PC-9 (cell line): ENCODE results near the gene CCDC69. TPM values are rescaled to one million over a fixed set of nuclear protein-coding genes. Genes with fewer than 3 reads are reported as not detected.

ENCODE experiments used
- BruUV-seq: library from RNA; stranded (reverse); fragments of 400-500 nt; replicated peaks from 2 replicates; lab custom pipeline; 2021; lab: Mats Ljungman, UMichigan
- CTCF ChIA-PET: fragments of 300-600 bp; sonication (Branson Sonifier 250); formaldehyde crosslinking; loops from one replicate; lab custom pipeline; 2022; ENCODE audit warnings: antibody characterized with exemption; lab: Charles Lee
- POLR2A ChIA-PET: fragments of 300-600 bp; sonication (Branson Sonifier 250); formaldehyde crosslinking; loops from one replicate; lab custom pipeline; 2022; ENCODE audit warnings: antibody characterized with exemption; ENCODE audit not compliant: unreplicated experiment; lab: Charles Lee
- DNase-seq, 2 experiments: peaks; one replicate each; pipeline versions ENCODE4 v3.0.0 to v3.0.0-alpha.2; 2015 to 2022; ENCODE audit warnings: mixed read lengths in 1 of 2
- H2AFZ ChIP-seq: fragments of 200-600 bp; sonication (generic); 2 replicates; pipeline ENCODE4 v1.8.1; 2017; ENCODE audit warnings: antibody characterized with exemption
- H3F3A ChIP-seq: fragments of 200-600 bp; sonication (generic); 2 replicates; pipeline ENCODE4 v1.8.1; 2017; ENCODE audit warnings: antibody characterized with exemption, mild to moderate bottlenecking, low read depth; ENCODE audit not compliant: insufficient read depth
- H3K27ac ChIP-seq: fragments of 200-600 bp; sonication (generic); 2 replicates; pipeline ENCODE4 v1.6.1; 2016; ENCODE audit warnings: mixed run types
- H3K27me3 ChIP-seq: fragments of 200-600 bp; sonication (generic); 2 replicates; pipeline ENCODE4 v1.6.1; 2016; ENCODE audit warnings: low read depth, mixed run types; ENCODE audit not compliant: insufficient read depth
- H3K36me3 ChIP-seq: fragments of 200-600 bp; sonication (generic); 2 replicates; pipeline ENCODE4 v1.6.1; 2016; ENCODE audit warnings: low read depth, mixed run types
- H3K4me1 ChIP-seq: fragments of 200-600 bp; sonication (generic); replicated peaks from 2 replicates; pipeline ENCODE4 v1.6.1; 2016; ENCODE audit warnings: mixed run types; ENCODE audit not compliant: insufficient read depth
- H3K4me2 ChIP-seq: fragments of 200-600 bp; sonication (generic); 2 replicates; pipeline ENCODE4 v1.6.1; 2017; ENCODE audit warnings: mixed run types
- H3K4me3 ChIP-seq: fragments of 200-600 bp; sonication (generic); 2 replicates; pipeline ENCODE4 v1.6.1; 2016; ENCODE audit warnings: mixed run types
- H3K79me2 ChIP-seq: fragments of 200-600 bp; sonication (generic); 2 replicates; pipeline ENCODE4 v1.6.1; 2017; ENCODE audit warnings: low read depth, mixed run types
- H3K9me2 ChIP-seq: fragments of 200-600 bp; sonication (generic); 2 replicates; pipeline ENCODE4 v1.8.1; 2017; ENCODE audit warnings: mild to moderate bottlenecking; ENCODE audit not compliant: insufficient read depth
- H3K9me3 ChIP-seq: fragments of 200-600 bp; sonication (generic); 2 replicates; pipeline ENCODE4 v1.8.1; 2016; ENCODE audit warnings: low read depth; ENCODE audit not compliant: insufficient read depth
- H4K20me1 ChIP-seq: fragments of 200-600 bp; sonication (generic); 2 replicates; pipeline ENCODE4 v1.8.1; 2017; ENCODE audit not compliant: insufficient read depth
- EZH2 ChIP-seq: fragments of 200-600 bp; sonication (generic); IDR thresholded peaks from 2 replicates; pipeline ENCODE4 v1.8.0; 2017; ENCODE audit warnings: antibody characterized with exemption, low read depth
- intact Hi-C: fragments of 100-400 bp; cut with micrococcal nuclease; formaldehyde crosslinking; loops from one replicate; pipeline ENCODE4 v1.10.0; 2022; ENCODE audit not compliant: unreplicated experiment
- total RNA-seq: library from RNA; stranded (reverse); gene quantifications from 2 replicates; pipeline ENCODE4 v1.2.3, GENCODE V29; 2021
- TF ChIP-seq, protein P1 (sequence below): fragments of 200-600 bp; sonication (generic); conservative IDR thresholded peaks from 2 replicates; pipeline ENCODE4 v1.6.1; 2017; ENCODE audit warnings: mixed run types, antibody characterized with exemption, mild to moderate bottlenecking, moderate library complexity

Gene CCDC69
- total RNA-seq, 1 experiment from 2014 or later, result 0.50 TPM

DNA sequence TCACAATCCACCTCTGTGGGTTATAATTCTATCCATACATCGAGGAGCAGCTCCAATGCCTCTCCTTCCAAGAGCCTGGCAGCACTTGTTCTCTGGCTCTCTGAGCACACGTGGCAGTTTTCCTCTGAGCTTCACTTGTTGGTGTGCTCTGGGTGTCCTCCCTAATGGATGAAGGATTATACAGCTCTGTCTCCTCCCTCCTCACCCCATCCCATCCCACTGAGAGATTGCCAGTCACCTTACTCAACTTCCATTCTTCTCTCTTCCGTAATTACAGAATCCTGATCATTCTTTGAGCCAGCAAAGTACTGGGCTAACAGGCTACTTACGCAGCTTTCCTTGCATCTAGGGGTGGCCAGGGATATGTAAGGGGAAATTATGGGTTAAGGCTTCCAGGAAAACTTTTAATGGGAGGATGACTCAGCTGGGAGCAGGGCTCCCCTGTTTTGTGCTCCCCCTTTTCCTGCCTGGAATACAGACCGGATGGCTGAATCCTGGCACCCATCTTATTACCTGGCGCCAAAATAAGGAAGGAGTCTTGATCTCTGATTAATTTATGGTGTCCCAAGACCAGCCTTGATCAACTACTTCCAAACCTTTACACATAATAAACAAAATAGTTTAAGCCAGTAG lies 6.3 kb upstream of the CCDC69 start:
- H3F3A ChIP-seq, result no peaks in the 10 kb centered on the region
- H3K4me1 ChIP-seq, result no peaks in the 10 kb centered on the region
- TF ChIP-seq, protein P1, sequence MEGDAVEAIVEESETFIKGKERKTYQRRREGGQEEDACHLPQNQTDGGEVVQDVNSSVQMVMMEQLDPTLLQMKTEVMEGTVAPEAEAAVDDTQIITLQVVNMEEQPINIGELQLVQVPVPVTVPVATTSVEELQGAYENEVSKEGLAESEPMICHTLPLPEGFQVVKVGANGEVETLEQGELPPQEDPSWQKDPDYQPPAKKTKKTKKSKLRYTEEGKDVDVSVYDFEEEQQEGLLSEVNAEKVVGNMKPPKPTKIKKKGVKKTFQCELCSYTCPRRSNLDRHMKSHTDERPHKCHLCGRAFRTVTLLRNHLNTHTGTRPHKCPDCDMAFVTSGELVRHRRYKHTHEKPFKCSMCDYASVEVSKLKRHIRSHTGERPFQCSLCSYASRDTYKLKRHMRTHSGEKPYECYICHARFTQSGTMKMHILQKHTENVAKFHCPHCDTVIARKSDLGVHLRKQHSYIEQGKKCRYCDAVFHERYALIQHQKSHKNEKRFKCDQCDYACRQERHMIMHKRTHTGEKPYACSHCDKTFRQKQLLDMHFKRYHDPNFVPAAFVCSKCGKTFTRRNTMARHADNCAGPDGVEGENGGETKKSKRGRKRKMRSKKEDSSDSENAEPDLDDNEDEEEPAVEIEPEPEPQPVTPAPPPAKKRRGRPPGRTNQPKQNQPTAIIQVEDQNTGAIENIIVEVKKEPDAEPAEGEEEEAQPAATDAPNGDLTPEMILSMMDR, result no peak
- TF ChIP-seq EZH2, result no peak
- no peaks in the 10 kb centered on the region for H3K36me3 ChIP-seq
- no peaks in the 10 kb centered on the region for H3K9me2 ChIP-seq
- BruUV-seq, result no TSS peak
- intact Hi-C loops, result loop anchor here (10.0 kb wide), 2 partner anchors 225 to 425 kb away; no protein-coding TSS in a partner anchor
- H3K27me3 ChIP-seq, result peaks cover 10% of the 10 kb centered on the region; the same call in 1 of the 2 replicates
- no peaks in the 10 kb centered on the region for H3K79me2 ChIP-seq
- H2AFZ ChIP-seq, result no peak overlapping the region
- no peak overlapping the region for H3K27ac ChIP-seq
- H3K4me2 ChIP-seq, result no peak overlapping the region
- ChIA-PET CTCF (no interaction called here), POLR2A (no interaction called here)
- no peaks in the 10 kb centered on the region for H4K20me1 ChIP-seq
- H3K4me3 ChIP-seq, result no peak overlapping the region
- DNase-seq, result no peak
- H3K9me3 ChIP-seq, result no peaks in the 10 kb centered on the region

DNA sequence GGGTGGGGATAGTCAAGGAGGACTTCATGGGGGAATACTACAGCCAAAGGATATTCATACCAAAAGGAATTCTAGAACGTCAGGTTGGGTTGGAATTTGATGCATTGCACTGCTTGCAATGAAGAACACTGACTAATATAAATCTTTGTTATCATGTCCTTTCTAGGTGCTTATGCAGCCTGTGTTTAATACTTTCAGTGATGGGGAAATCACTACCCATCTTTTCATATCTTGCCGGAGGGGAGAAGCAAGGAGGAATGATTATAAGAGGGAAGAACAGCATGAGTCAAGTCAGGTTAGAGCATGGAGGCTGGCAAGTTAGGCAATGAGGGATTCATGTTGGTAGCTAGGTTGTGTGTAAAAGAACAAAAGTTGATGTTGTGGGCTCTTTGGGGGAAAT lies 5.1 kb upstream of the CCDC69 start:
- BruUV-seq, result no TSS peak
- Histone ChIP-seq H4K20me1 (no peaks in the 10 kb centered on the region), H3K4me2 (no peak overlapping the region), H3F3A (no peaks in the 10 kb centered on the region), H3K27ac (no peak overlapping the region), H3K9me2 (no peaks in the 10 kb centered on the region), H3K79me2 (no peaks in the 10 kb centered on the region), H2AFZ (no peak overlapping the region), H3K4me1 (no peaks in the 10 kb centered on the region), H3K4me3 (no peak overlapping the region), H3K9me3 (no peaks in the 10 kb centered on the region), H3K36me3 (no peaks in the 10 kb centered on the region), H3K27me3 (peaks cover 2% of the 10 kb centered on the region; the same call in 1 of the 2 replicates)
- POLR2A ChIA-PET, result no interaction called here
- DNase-seq, result no peak
- intact Hi-C loops, result no loop called here
- no peak for TF ChIP-seq EZH2
- TF ChIP-seq, protein P1, result no peak
- CTCF ChIA-PET, result no interaction called here

DNA sequence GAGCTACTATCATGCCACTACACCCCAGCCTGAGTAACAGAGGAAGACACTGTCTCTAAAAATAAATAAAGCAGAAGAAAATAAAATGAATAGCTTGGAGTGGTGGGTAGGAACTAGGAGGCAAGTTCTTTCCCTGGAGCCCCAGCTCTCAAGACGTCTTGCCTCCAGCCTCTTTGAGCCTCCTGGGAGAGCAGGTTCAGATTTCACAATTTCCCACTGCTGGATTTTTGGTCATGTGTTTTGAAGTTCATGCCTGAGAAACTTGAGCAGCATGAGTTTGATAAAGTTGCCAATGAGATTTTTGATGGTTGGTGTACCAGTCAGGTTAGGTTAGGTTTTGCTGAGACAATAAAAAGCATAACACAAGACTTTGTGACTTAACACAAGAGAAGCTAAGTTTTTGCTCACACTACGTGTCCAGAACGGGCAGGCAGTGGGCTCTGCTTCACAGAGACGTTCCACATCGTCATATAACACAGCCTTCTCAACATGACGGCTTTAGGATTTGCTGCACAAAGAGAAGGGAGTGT lies 4.1 kb upstream of the CCDC69 start:
- Histone ChIP-seq H3K27me3 (peaks cover 2% of the 10 kb centered on the region; the same call in 1 of the 2 replicates), H3K9me2 (no peaks in the 10 kb centered on the region), H3K4me1 (no peaks in the 10 kb centered on the region), H3K27ac (no peak overlapping the region), H3K4me3 (no peak overlapping the region), H4K20me1 (no peaks in the 10 kb centered on the region), H2AFZ (no peak overlapping the region), H3K79me2 (no peaks in the 10 kb centered on the region), H3K4me2 (no peak overlapping the region), H3K36me3 (no peaks in the 10 kb centered on the region), H3K9me3 (no peaks in the 10 kb centered on the region), H3F3A (no peaks in the 10 kb centered on the region)
- BruUV-seq, result no TSS peak
- intact Hi-C loops, result no loop called here
- ChIA-PET POLR2A (no interaction called here), CTCF (interaction anchor here (1.2 kb wide), 1 partner anchor 11 kb away, joined by 4 read pairs; no protein-coding TSS in a partner anchor)
- TF ChIP-seq, protein P1, result no peak
- no peak for TF ChIP-seq EZH2
- DNase-seq, result no peak
